ENCODE results near the gene CTSF.

- TF ChIP-seq CTCF (optimal IDR thresholded peaks at IDR 0.05 in 1 of 3, IDR thresholded peaks at IDR 0.05 in 1 of 3, conservative IDR thresholded peaks at IDR 0.05 in 1 of 3; ENCODE audit: extremely low read depth in 1 of 3, insufficient read depth in 2 of 3, low read length in 3 of 3) (no peak), EZH2 (IDR thresholded peaks at IDR 0.05; ENCODE audit: low read length) (no peak)
Observed at GRCh38 chr11:66557733-66558326, 10.6 kb downstream of the CTSF start.
